Testis (tissue), 2 donors: ENCODE measurements around the gene CIT.

Source experiments
- POLR2A ChIP-seq: fragments of 450-650 bp; IDR thresholded peaks from one replicate; pipeline ENCODE4 v1.6.1; 2017; ENCODE audit warnings: antibody characterized with exemption, mild to moderate bottlenecking, moderate library complexity
- TF ChIP-seq, protein P1 (sequence below), 3 experiments: fragments of 450-650 bp in 2 of 3; fragments of 200-600 bp in 1 of 3; sonication (generic) in 1 of 3; IDR thresholded peaks; one replicate each; pipeline ENCODE4 v1.5.1; 2016 to 2019; ENCODE audit warnings: antibody characterized with exemption in 3 of 3, mild to moderate bottlenecking in 2 of 3, moderate library complexity in 1 of 3

GRCh38 chr12:119686355-119686754 is 190.8 kb downstream of the CIT start:
- TF ChIP-seq, protein P1, sequence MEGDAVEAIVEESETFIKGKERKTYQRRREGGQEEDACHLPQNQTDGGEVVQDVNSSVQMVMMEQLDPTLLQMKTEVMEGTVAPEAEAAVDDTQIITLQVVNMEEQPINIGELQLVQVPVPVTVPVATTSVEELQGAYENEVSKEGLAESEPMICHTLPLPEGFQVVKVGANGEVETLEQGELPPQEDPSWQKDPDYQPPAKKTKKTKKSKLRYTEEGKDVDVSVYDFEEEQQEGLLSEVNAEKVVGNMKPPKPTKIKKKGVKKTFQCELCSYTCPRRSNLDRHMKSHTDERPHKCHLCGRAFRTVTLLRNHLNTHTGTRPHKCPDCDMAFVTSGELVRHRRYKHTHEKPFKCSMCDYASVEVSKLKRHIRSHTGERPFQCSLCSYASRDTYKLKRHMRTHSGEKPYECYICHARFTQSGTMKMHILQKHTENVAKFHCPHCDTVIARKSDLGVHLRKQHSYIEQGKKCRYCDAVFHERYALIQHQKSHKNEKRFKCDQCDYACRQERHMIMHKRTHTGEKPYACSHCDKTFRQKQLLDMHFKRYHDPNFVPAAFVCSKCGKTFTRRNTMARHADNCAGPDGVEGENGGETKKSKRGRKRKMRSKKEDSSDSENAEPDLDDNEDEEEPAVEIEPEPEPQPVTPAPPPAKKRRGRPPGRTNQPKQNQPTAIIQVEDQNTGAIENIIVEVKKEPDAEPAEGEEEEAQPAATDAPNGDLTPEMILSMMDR (IDR thresholded peaks at IDR 0.05), result no peak
- TF ChIP-seq POLR2A, result no peak
